Ishikawa (cell line): ENCODE results near the gene RBBP4.

Experiments used
- CEBPB ChIP-seq: IDR thresholded peaks from 2 replicates; pipeline ENCODE4 v1.6.1; 2012
- CREB1 ChIP-seq: IDR thresholded peaks from 2 replicates; pipeline ENCODE4 v1.6.1; 2012; ENCODE audit warnings: low read depth
- EGR1 ChIP-seq: IDR thresholded peaks from 2 replicates; pipeline ENCODE4 v1.6.1; 2012
- EP300 ChIP-seq: IDR thresholded peaks from 2 replicates; pipeline ENCODE4 v1.6.1; 2012; ENCODE audit warnings: borderline replicate concordance
- FOXM1 ChIP-seq: IDR thresholded peaks from 2 replicates; pipeline ENCODE4 v1.6.1; 2012; ENCODE audit warnings: low read depth, borderline replicate concordance
- NFIC ChIP-seq: IDR thresholded peaks from 2 replicates; pipeline ENCODE4 v1.6.1; 2012
- RAD21 ChIP-seq: IDR thresholded peaks from 2 replicates; pipeline ENCODE4 v1.6.1; 2012; ENCODE audit warnings: low read depth
- REST ChIP-seq: IDR thresholded peaks from 2 replicates; pipeline ENCODE4 v1.6.1; 2012; ENCODE audit warnings: low read depth, mild to moderate bottlenecking
- TAF1 ChIP-seq: IDR thresholded peaks from 2 replicates; pipeline ENCODE4 v1.6.1; 2012; ENCODE audit warnings: low read depth, mild to moderate bottlenecking
- TCF12 ChIP-seq: IDR thresholded peaks from 2 replicates; pipeline ENCODE4 v1.6.1; 2012; ENCODE audit warnings: low read depth
- TEAD4 ChIP-seq: IDR thresholded peaks from 2 replicates; pipeline ENCODE4 v1.6.1; 2012
- YY1 ChIP-seq: IDR thresholded peaks from 2 replicates; pipeline ENCODE4 v1.6.1; 2012; ENCODE audit warnings: low read depth
- ZBTB7A ChIP-seq: IDR thresholded peaks from 2 replicates; pipeline ENCODE4 v1.6.1; 2012; ENCODE audit warnings: low read depth
- TF ChIP-seq, protein P1 (sequence below): IDR thresholded peaks from 2 replicates; pipeline ENCODE4 v1.6.1; 2012
- TF ChIP-seq, protein P2 (sequence below): IDR thresholded peaks from 2 replicates; pipeline ENCODE4 v1.6.1; 2012

RBBP4 gene

GRCh38 chr1:32717503-32717902, 66.5 kb downstream of the RBBP4 start:
- TF ChIP-seq NFIC: no peak
- TF ChIP-seq TCF12: no peak
- TF ChIP-seq RAD21: no peak
- TF ChIP-seq CREB1: no peak
- TF ChIP-seq ZBTB7A: no peak
- TF ChIP-seq FOXM1: no peak
- TF ChIP-seq REST: no peak
- no peak for TF ChIP-seq EP300
- no peak for TF ChIP-seq YY1
- TF ChIP-seq, protein P1, sequence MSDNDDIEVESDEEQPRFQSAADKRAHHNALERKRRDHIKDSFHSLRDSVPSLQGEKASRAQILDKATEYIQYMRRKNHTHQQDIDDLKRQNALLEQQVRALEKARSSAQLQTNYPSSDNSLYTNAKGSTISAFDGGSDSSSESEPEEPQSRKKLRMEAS: no peak
- no peak for TF ChIP-seq TAF1
- no peak for TF ChIP-seq EGR1
- TF ChIP-seq, protein P2, sequence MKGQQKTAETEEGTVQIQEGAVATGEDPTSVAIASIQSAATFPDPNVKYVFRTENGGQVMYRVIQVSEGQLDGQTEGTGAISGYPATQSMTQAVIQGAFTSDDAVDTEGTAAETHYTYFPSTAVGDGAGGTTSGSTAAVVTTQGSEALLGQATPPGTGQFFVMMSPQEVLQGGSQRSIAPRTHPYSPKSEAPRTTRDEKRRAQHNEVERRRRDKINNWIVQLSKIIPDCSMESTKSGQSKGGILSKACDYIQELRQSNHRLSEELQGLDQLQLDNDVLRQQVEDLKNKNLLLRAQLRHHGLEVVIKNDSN: no peak
- TF ChIP-seq CEBPB: no peak
- no peak for TF ChIP-seq TEAD4

DNA sequence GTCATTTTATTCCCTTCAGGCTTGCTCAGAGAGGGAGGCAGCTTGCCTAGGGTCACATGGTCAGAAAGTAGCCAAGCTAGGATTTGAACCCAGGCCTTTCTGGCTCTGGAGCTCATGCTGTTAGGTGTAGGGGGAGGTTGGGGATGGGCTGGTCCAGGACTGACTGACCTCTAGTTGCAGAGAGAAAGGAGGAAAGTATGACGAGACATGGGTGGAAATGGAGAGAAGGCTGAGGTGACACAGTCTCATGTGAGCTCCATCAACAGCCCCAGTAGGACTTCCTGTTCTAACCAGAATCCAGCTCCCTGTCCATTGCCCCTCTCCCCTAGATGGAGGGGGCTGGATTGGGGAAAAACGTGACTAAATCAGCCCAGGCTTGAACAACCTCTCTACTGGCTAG, 67.0 kb downstream of the RBBP4 start:
- TF ChIP-seq CEBPB: no peak
- no peak for TF ChIP-seq TAF1
- TF ChIP-seq, protein P1: no peak
- TF ChIP-seq, protein P2: no peak
- TF ChIP-seq REST: no peak
- TF ChIP-seq NFIC: no peak
- no peak for TF ChIP-seq EP300
- TF ChIP-seq RAD21: no peak
- no peak for TF ChIP-seq ZBTB7A

DNA sequence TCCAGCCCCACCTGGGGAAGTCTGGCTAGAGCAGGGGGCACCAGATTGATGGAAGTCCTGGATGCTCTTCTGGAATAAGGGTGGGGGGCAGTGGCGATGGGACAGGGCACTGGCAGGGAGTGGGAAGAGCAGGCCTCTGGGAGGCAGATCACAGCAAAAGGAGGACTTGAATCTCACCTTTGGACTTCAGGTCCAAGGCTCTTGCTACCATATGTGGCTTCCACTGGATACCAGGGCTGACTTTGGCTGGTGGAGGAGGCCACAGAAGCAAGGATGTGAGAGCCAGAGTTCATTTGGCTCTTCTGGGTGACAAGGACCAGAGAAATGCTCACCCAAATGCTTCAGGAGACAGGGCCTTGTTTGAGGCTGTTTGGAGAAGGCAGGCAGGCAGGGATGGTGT, 67.5 kb downstream of the RBBP4 start:
- no peak for TF ChIP-seq EGR1
- TF ChIP-seq RAD21: no peak
- TF ChIP-seq, protein P2: no peak
- TF ChIP-seq CEBPB: no peak
- no peak for TF ChIP-seq TAF1
- TF ChIP-seq, protein P1: no peak
- TF ChIP-seq YY1: no peak
- TF ChIP-seq ZBTB7A: no peak
- TF ChIP-seq CREB1: no peak
- no peak for TF ChIP-seq TCF12
- no peak for TF ChIP-seq NFIC
- no peak for TF ChIP-seq FOXM1
- no peak for TF ChIP-seq TEAD4
- TF ChIP-seq EP300: no peak
- no peak for TF ChIP-seq REST

DNA sequence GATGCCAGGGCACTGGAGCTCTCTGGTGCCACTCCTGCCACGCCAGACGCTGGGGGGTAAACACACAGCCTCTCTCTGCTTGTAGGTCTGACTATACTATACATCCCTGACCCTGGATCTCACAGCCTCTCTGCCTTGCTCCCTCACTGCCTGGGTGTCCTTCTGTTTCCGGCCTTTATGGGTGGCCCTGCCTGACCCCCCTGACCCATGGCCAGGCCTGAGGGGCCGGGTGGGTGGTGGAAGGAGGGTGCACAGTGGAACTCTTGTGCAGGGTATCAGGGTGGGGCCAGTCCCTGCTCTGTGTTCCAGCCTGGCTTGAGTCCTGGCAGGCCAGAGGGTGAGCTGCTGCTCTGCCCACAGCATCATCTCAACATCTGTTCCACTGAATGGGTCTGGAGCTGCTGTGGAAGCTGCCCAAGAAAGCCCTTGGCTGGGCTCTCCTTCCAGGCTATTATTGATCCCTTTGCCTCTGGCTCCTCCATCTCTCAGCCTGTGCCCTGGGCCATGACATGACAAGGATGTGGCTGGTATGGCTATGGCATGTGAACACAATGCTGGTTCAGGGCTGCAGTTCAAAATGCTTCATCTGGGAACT, 68.8 kb downstream of the RBBP4 start:
- TF ChIP-seq CREB1 (no peak), EGR1 (no peak), NFIC (no peak), EP300 (no peak), TAF1 (no peak), FOXM1 (no peak), CEBPB (no peak)
- TF ChIP-seq, protein P1: no peak
- TF ChIP-seq, protein P2: no peak
